Stimulated activated CD8-positive, alpha-beta memory T cell treated with anti-CD3 and anti-CD28 coated beads, Interleukin-7, amount 100 ng/mL, for 4 hours (primary cell): ENCODE measurements around the gene TBC1D8.

Experiments used
- DNase-seq, 2 donors: peaks; one replicate each; pipeline ENCODE4 v3.0.0-alpha.2; 2020; ENCODE audit warnings: low read depth in 2 of 2

Gene TBC1D8

GRCh38 chr2:101111917-101112771 lies 39.0 kb downstream of the TBC1D8 start:
- no peak for DNase-seq

- DNase-seq = no peak
These were observed 39.8 kb downstream of the TBC1D8 start for GRCh38 chr2:101111262-101111838.

- DNase-seq = no peak
These were observed 41.6 kb downstream of the TBC1D8 start for GRCh38 chr2:101109451-101110118.

- no peak for DNase-seq
These were observed 42.8 kb downstream of the TBC1D8 start for GRCh38 chr2:101108357-101108756.

- no peak for DNase-seq
These were observed 43.9 kb downstream of the TBC1D8 start for GRCh38 chr2:101107241-101107640.

GRCh38 chr2:101106453-101107181 lies 44.6 kb downstream of the TBC1D8 start:
- DNase-seq = no peak

GRCh38 chr2:101105654-101106053 lies 45.5 kb downstream of the TBC1D8 start:
- DNase-seq = no peak

- DNase-seq = no peak
These were observed 53.5 kb downstream of the TBC1D8 start for GRCh38 chr2:101097638-101098037.

- DNase-seq = no peak
These were observed 54.5 kb downstream of the TBC1D8 start for GRCh38 chr2:101096619-101097142.

GRCh38 chr2:101094351-101094750 lies 56.8 kb downstream of the TBC1D8 start:
- no peak for DNase-seq

- no peak for DNase-seq
These were observed 61.0 kb downstream of the TBC1D8 start for GRCh38 chr2:101089942-101090799.

GRCh38 chr2:101089419-101089818 lies 61.8 kb downstream of the TBC1D8 start:
- no peak for DNase-seq

- no peak for DNase-seq
These were observed 63.5 kb downstream of the TBC1D8 start for GRCh38 chr2:101087638-101088037.

GRCh38 chr2:101083613-101084012 lies 67.6 kb downstream of the TBC1D8 start:
- DNase-seq = no peak

- no peak for DNase-seq
These were observed 68.2 kb downstream of the TBC1D8 start for GRCh38 chr2:101082998-101083397.

- no peak for DNase-seq
These were observed 69.7 kb downstream of the TBC1D8 start for GRCh38 chr2:101081375-101081907.

- no peak for DNase-seq
These were observed 70.7 kb downstream of the TBC1D8 start for GRCh38 chr2:101080211-101081068.

GRCh38 chr2:101076581-101076980 lies 74.6 kb downstream of the TBC1D8 start:
- no peak for DNase-seq

- DNase-seq = no peak
These were observed 86.2 kb downstream of the TBC1D8 start for GRCh38 chr2:101064868-101065549.
